Measurements from ENCODE around the gene GHDC. TPM values are rescaled to one million over a fixed set of nuclear protein-coding genes. Genes with fewer than 3 reads are reported as not detected.
"Not testable (repeated sequence)": the region's sequence is repeated elsewhere in the genome, so short reads cannot be mapped to it uniquely, and the experiment has no call there.

The GHDC gene
- polyA plus RNA-seq, 1 donor: 14.6 TPM

DNA sequence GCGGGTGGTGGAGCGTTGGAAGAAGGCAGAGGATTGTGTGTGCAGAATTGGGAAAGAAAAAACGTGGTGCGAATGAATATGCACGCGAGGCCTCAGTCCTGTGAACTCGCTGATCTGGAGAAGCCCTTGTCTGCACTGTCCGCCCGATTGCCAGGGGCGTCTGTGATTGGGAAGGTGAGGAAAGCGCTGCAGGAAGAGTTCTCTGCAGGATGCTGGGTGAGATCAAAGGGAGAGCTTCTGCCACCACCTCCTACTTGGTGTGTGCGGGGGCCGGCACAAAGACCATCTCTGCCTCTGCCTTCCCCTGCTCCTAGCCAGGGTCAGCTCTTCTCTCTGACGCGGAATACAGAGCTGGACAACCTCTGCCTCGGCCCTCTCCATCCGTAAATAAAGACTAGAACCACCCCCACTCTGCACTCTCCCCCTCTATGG lies 38.7 kb downstream of the GHDC start:
- DNase-seq: no peak

DNA sequence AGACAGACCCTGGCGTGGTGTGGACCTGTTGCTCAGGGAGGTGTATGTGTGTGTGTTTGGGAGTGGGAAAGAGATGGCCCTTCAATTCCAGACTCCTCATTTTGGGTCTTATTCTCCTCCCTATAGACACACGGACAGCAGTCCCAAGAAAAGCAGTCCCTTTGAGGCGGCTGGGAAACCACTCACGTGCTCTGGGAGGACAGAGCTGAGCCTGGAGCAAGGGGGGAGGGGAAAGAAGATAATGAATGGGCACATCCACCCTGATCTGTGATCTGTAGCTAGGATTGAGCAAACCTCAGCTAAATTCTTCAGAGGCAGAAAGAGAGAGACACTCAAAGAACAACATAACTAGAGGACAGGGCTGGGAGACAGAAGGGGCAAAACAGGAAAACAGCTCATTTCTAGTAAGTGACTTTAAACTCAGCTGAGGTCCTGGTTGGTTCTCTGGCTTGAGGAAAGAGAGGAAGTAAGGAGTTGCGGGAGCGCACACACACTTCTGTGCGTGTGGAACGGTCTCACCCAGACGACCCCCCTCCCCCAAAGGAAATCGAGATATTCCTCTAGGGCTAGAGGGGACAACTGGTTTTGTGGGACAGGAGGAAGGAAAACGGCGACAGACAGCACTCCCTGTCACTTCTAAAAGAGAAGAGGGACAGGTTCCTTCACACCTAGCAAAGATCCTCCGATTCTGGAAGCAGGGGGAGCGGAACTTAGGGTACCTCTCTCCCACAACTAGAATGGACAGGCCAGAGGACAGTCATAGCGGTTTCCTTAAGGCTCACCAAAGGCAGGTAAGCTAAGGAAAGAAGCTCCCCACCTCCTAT lies 40.2 kb downstream of the GHDC start:
- DNase-seq: no peak

DNA sequence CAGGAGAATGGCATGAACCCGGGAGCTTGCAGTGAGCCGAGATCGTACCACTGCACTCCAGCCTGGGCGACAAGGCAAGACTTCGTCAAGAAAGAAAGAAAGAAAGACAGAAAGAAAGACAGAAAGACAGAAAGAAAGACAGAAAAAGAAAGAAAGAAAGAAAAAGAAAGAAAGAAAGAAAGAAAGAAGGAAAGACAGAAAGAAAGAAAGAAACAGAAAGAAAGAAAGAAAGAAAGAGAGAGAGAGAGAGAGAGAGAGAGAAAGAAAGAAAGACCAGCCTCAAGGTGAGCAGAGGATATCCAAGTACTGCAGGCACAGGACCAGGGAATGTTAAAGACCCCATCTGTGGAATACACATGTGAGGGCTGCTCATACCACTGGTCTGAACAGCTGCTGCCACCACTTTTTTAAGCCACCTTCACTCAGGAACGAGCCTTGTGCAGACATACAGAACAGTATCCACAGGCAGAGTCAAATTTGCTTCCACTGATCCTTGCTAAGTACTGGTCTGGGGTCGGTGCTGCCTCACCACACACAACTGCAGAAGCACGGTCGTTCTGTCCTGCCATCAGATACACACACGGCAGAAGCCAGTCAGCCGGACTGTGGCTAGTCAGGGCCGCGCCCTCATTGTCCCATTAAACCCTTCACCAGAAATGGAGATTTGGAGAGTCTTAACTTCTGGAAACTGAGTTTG lies 47.2 kb downstream of the GHDC start:
- no peak for DNase-seq

DNA sequence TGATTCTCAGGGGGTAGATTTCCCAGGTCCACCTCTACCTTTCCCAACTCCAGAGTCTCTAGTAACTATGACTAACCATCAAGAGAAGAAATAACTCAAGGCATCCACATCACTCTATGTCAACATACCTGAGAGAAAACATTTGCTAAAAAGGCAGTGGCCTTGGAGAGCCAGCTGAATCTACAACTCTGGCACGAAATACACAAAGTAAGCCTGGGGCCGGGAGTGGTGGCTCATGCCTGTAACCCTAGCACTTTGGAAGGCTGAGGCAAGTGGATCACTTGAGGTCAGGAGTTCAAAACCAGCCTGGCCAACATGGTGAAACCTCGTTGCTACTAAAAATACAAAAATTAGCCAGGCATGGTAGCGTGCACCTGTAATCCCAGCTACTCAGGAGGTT lies 51.2 kb downstream of the GHDC start:
- not testable (repeated sequence) for DNase-seq

DNA sequence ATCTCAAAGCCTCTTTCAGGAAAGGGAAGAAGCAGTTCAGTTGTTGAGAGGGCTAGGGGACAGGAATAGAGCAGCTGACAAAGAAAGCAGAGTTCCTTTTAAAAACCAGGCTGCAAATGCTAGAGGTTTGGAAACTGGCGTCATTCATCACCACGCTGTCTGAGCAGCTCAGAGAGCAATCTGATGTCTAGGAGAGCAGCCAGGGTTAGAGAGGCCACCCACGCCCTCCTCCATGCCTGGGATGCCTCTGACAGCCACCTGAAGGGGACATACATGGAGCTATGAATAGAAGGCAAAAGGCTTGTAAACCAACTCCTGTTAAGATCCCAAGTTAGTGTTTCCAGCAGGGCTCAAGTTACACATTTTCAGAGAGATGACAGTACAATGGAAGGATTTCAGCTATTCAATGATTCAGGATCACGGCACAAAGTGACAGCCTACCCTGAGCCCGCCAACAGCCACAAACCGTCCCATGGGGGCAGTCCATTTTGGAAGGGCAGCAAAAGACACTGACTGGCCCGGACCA lies 51.9 kb downstream of the GHDC start:
- DNase-seq: no peak

- no peak for DNase-seq
Measured at GRCh38 chr17:42141382-42141781, 52.9 kb downstream of the GHDC start.

DNA sequence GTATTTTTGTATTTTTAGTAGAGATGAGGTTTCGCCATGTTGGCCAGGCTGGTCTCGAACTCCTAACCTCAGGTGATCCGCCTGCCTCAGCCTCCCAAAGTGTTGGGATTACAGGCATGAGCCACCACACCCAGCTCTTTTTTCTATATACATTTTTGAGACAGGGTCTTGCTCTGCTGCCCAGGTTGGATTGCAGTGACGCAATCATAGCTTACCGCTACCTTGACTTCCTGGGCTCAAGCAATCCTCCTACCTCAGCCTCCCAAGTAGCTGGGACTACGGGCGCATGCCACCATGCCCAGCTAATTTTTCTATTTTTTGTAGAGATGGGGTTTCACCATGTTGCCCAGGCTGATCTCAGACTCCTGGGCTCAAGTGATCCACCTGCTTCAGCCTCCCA lies 53.6 kb downstream of the GHDC start:
- DNase-seq: not testable (repeated sequence)

Other genes starting within 250 kb of the GHDC start
- gene CNP, start 227.7 kb downstream of the GHDC start, polyA plus RNA-seq (ENCODE audit: insufficient read length): 62.5 TPM
- 178 TPM for gene DNAJC7, start 177.1 kb downstream of the GHDC start, polyA plus RNA-seq (ENCODE audit: insufficient read length)
- gene NKIRAS2, start 174.4 kb downstream of the GHDC start, polyA plus RNA-seq (ENCODE audit: insufficient read length): 49.4 TPM
- 4.7 TPM for gene C17orf113, start 143.9 kb downstream of the GHDC start, polyA plus RNA-seq (ENCODE audit: insufficient read length)
- 9.6 TPM for gene ZNF385C, start 96.0 kb downstream of the GHDC start, polyA plus RNA-seq (ENCODE audit: insufficient read length)
- gene DHX58, start 81.8 kb downstream of the GHDC start, polyA plus RNA-seq (ENCODE audit: insufficient read length): 6.8 TPM
- 70.7 TPM for gene KAT2A, start 73.1 kb downstream of the GHDC start, polyA plus RNA-seq (ENCODE audit: insufficient read length)
- 0.17 TPM for gene HSPB9, start 71.7 kb downstream of the GHDC start, polyA plus RNA-seq (ENCODE audit: insufficient read length)
- 111 TPM for gene RAB5C, start 39.5 kb downstream of the GHDC start, polyA plus RNA-seq (ENCODE audit: insufficient read length)
- gene KCNH4, start 13.4 kb downstream of the GHDC start, polyA plus RNA-seq (ENCODE audit: insufficient read length): not detected
- not detected for gene HCRT, start 9.0 kb downstream of the GHDC start, polyA plus RNA-seq (ENCODE audit: insufficient read length)
- gene STAT5B, start 81.9 kb upstream of the GHDC start, polyA plus RNA-seq (ENCODE audit: insufficient read length): 54.4 TPM
- 5.0 TPM for gene STAT5A, start 94.0 kb upstream of the GHDC start, polyA plus RNA-seq (ENCODE audit: insufficient read length)
- 65.2 TPM for gene STAT3, start 193.9 kb upstream of the GHDC start, polyA plus RNA-seq (ENCODE audit: insufficient read length)
- 47.4 TPM for gene CAVIN1, start 228.8 kb upstream of the GHDC start, polyA plus RNA-seq (ENCODE audit: insufficient read length)

All from left kidney (tissue), 2 donors.